ENCODE results near the gene NANP. TPM values are rescaled to one million over a fixed set of nuclear protein-coding genes. Genes with fewer than 3 reads are reported as not detected.
A peak's percentile ranks its signal among the peaks of the same experiment; 100 is the strongest.

Gene NANP
- total and polyA plus RNA-seq, 2 of the 13 experiments (the other 11 are each of a cell fraction or from before 2014, with no cell fraction given), result 8.9 to 21.5 TPM

GRCh38 chr20:25580711-25581110, 43.1 kb downstream of the NANP start:
- no peak for FAIRE-seq
- no peak overlapping the region for H3K4me2 ChIP-seq (ENCODE audit: low read depth, low read length)
- no peak overlapping the region for H2AFZ ChIP-seq (ENCODE audit: low read length)
- TF ChIP-seq TCF12 (IDR thresholded peaks at IDR 0.05), result no peak
- 0 out of 2 replicates have a peak, but pooled peaks have one; percentile 25 for TF ChIP-seq TCF12 (CRISPR knock-in tag; IDR thresholded peaks at IDR 0.05)
- 0 out of 2 replicates have a peak, but pooled peaks have one; percentile 30 for TF ChIP-seq REXO4 (CRISPR knock-in tag; IDR thresholded peaks at IDR 0.05; ENCODE audit: borderline replicate concordance)
- TF ChIP-seq, protein P1, sequence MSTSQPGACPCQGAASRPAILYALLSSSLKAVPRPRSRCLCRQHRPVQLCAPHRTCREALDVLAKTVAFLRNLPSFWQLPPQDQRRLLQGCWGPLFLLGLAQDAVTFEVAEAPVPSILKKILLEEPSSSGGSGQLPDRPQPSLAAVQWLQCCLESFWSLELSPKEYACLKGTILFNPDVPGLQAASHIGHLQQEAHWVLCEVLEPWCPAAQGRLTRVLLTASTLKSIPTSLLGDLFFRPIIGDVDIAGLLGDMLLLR (CRISPR knock-in tag; IDR thresholded peaks at IDR 0.05), result 0 out of 2 replicates have a peak, but pooled peaks have one; percentile 54
- no peak for TF ChIP-seq ZNF879 (CRISPR knock-in tag; IDR thresholded peaks at IDR 0.05)
- no peak for TF ChIP-seq TGIF2 (CRISPR knock-in tag; IDR thresholded peaks at IDR 0.05)
- peak; percentile 67; the same call in 1 of the 2 replicates for TF ChIP-seq ZBTB33 (CRISPR knock-in tag; IDR thresholded peaks at IDR 0.05)
- TF ChIP-seq ZNF646 (CRISPR knock-in tag; IDR thresholded peaks at IDR 0.05), result no peak
- no peak for TF ChIP-seq GFI1 (CRISPR knock-in tag; IDR thresholded peaks at IDR 0.05; ENCODE audit: borderline replicate concordance)
- in situ Hi-C loops (cut with HindIII; ENCODE audit: extremely low pct_ligation_motif_present, low pct_unique_long_range_greater_than_20kb), result loop anchor here (10.0 kb wide), 1 partner anchor 84 kb away; no protein-coding TSS in a partner anchor
- peaks cover 6 to 8% of the 10 kb centered on the region in 2 experiments; a peak in 2 of 5 replicates for H3K36me3 ChIP-seq (replicated peaks in 1 of 2; ENCODE audit: control insufficient read depth in 1 of 2, insufficient read depth in 2 of 2, low read length in 2 of 2)
- H3K27ac ChIP-seq (ENCODE audit: extremely low read length, insufficient read depth, low read length), result peak overlapping the region; percentile 3
- POLR2A ChIA-PET, result interaction anchor here (1.2 to 1.4 kb wide), 2 partner anchors 55 to 73 kb away, joined by 3 to 6 read pairs; no protein-coding TSS in a partner anchor
- peaks cover 85% of the 10 kb centered on the region for H3K79me2 ChIP-seq (ENCODE audit: insufficient read depth, low read length)
- WGBS (ENCODE audit: low lambda C conversion rate), result 91% methylated on average over 4 of the region's 4 CpGs
- no TSS peak for BruUV-seq (replicated peaks)
- H4K20me1 ChIP-seq (ENCODE audit: insufficient read depth, low read length), result peaks cover 30% of the 10 kb centered on the region
- H3K9ac ChIP-seq (ENCODE audit: insufficient read depth, low read depth, low read length), result no peak overlapping the region
- no peaks in the 10 kb centered on the region for H3K9me3 ChIP-seq (ENCODE audit: low read length)
- peaks cover 89% of the 10 kb centered on the region for H3K4me1 ChIP-seq (ENCODE audit: insufficient read depth, low read length)
- intact Hi-C loops (cut with micrococcal nuclease; ENCODE audit: unreplicated experiment), result no loop called here
- no peaks in the 10 kb centered on the region; a peak in 1 of 5 replicates for H3K27me3 ChIP-seq (ENCODE audit: control insufficient read depth in 1 of 2, insufficient read depth in 2 of 2, low read length in 2 of 2)
- no peak for ATAC-seq
- no peak for DNase-seq (ENCODE audit: low spot score)
- no peak overlapping the region for H3K4me3 ChIP-seq (replicated peaks in 1 of 3; ENCODE audit: insufficient read depth in 1 of 3, low read depth in 2 of 3, low read length in 3 of 3)
- CTCF ChIA-PET (ENCODE audit: low intra/inter-chr PET ratio, low total read pairs), result no interaction called here

Data from HepG2 (cell line).